GM19351 (cell line): ENCODE measurements around the gene EFNA2.

Source experiments
- ATAC-seq: cut with Tn5 transposase; IDR thresholded peaks from one replicate; pipeline ENCODE4 v1.9.1; 2021; ENCODE audit warnings: mild to moderate bottlenecking, moderate library complexity; ENCODE audit not compliant: unreplicated experiment

Gene EFNA2

DNA sequence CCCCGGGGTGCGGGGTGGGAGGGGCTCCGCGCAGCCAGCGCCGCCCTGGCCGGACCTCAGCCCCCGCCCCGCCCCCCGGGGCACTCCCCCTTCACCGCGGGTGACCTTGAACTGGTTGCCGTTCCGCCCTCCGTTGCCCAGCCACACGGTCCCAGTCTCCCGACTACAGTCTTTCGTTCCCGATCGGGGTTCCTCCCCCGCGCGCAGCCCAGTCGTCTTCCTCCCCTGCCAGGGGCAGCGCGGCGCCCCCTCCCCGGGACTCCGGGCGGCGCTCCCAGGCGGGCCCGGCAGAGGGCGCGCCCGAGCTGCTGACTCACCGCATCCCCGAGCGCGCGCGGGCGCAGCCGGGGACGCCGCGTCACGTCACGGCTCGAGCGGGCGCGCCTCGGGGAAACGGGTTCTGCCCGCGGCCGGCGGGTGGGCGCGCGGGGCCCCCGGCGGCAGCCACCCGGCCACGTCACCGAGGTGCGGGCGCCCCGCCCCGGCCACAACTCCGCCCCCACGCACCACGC is 36.8 kb upstream of the EFNA2 start:
- ATAC-seq = peak; percentile 39

- ATAC-seq = peak; percentile 42
These were observed 36.2 kb upstream of the EFNA2 start for GRCh38 chr19:1249298-1249989.

DNA sequence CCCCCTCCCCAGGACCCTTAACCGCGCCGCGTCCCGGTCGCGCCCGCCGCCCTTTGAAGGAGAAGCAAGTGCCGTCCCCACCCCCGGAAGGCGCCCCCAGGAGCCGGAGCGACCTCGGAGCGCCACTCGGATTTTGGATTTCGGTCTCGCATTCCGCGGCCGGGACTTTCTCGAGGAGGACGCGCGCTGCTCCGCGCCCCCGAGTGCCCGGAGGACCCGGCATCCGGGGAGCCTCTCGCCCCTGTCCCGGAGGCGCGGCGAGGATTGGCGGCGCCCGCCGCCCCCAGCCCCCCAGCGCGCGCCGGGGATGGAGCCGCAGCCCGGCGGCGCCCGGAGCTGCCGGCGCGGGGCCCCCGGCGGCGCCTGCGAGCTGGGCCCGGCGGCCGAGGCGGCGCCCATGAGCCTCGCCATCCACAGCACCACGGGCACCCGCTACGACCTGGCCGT is 35.7 kb upstream of the EFNA2 start:
- no peak for ATAC-seq

DNA sequence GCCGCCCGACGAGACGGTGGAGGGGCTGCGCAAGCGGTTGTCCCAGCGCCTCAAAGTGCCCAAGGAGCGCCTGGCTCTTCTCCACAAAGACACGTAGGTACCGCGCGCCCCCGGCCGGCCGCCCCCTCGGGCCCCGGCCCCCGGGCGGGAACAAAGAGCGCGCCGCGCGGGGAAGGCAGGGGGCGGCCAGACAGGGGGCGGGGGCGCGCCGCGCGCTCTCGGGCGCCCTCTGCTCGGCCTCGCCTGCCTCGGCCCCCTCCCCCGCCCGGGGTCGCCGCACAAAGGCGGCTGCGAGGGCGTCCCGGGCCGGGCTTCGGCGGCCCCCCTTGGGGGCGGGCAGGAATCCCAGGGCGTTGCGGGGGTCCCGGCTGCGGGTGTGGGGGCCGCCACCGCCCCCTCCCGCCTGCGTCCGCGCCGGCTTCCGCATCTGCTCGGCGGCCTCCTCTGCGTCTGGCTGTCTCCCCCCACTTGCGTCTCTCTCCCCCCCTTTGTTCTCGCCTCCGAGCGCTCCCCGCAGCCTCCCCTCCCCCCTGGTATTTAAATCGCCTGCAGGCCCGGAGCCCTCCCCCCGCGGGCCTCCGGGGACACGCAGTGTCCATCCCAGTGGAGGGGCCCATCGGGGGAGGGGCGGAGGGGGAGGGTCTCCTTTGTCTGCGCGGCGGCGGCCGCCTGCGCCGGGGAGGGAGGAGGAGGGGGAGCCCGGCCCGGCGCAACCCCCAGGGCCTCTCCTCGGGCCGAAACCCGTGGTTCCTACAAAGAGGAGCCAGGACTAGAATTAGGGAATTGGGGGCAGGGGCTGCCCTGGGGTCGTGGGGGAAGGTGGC is 35.0 kb upstream of the EFNA2 start:
- ATAC-seq = no peak

DNA sequence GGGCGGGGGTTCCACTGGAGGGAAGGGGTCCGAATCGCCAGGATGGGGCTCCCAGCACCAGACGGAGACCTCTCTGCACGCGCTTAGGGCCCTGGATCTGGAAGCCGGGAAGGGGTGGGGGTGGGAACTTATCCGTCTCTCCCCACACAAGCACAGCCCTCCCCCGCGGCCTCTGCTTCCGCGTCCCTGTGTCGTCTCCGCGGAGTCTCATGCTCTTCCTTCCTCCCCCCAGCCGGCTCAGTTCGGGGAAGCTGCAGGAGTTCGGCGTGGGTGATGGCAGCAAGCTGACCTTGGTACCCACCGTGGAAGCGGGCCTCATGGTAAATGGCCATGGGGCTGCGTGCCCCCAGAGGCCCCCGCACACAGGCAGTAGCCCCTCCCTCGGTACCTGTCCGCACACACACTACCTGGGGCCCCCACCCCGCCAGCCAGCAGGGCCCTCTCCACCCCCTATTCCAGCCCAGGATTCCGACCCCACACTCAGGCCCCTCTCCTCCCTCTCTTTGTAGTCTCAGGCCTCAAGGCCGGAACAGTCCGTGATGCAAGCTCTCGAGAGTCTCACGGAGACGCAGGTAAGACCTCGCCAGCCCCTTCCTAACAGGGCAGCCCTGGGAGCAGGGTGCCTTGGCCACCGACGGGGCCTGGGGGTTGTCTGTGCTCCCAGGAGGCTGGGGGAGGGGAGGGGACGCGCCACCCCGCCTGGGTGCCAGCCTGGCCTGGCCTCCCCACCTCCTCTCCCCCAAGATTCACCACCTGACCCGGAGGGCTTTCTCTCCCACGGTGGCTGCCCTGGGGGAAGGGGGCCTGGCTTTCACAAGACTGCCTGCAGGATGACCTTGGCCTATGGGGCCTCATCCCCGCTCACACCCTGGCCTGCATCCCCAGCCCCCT is 34.1 kb upstream of the EFNA2 start:
- ATAC-seq = no peak

DNA sequence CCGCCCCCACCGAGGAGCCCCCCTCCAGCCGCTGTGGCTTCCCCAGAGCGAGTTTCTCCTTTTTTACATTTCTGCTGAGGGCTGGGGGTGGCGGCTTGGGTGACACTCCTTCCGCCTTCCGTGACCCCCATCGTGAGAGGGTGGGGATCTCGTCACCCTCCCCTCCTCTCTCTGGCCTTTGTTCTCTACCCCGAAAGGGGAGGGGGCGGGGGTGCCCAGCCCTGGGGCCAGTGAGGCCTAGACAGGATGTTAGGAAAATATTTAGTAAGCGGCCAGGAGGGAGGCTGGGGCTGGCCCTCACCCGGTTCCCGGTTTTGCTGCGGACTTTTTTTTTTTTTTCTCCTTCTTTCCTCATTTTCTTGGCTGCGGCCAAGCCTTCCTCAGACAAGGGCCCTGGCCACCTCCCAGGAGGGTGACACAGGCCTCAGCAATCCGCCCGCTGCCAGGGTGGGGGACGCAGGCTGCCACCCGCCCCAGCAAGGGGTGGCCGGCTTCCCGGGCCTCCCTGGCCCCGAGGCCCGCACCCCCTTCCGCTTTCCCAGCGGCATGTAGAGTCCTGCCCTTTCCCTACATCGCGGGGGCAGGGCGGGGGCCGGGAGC is 33.4 kb upstream of the EFNA2 start:
- ATAC-seq = no peak

- ATAC-seq = no peak
These were observed 32.7 kb upstream of the EFNA2 start for GRCh38 chr19:1252821-1253513.

- ATAC-seq = no peak
These were observed 32.1 kb upstream of the EFNA2 start for GRCh38 chr19:1253514-1254080.

DNA sequence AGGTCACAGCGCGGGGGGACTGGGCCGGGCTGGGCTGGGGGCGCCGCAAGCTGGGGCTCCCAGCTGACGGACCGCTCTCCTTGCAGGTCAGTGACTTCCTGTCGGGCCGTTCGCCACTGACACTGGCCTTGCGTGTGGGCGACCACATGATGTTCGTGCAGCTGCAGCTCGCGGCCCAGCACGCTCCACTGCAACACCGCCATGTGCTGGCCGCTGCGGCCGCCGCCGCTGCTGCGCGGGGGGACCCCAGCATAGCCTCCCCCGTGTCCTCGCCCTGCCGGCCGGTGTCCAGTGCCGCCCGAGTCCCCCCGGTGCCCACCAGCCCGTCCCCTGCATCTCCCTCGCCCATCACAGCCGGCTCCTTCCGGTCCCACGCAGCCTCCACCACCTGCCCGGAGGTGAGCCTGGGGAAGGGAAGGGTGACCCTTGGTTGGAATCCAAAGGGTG is 31.6 kb upstream of the EFNA2 start:
- ATAC-seq = no peak

- no peak for ATAC-seq
These were observed 31.0 kb upstream of the EFNA2 start for GRCh38 chr19:1254530-1255185.

GRCh38 chr19:1255186-1256161 is 30.2 kb upstream of the EFNA2 start:
- ATAC-seq = no peak

- no peak for ATAC-seq
These were observed 28.8 kb upstream of the EFNA2 start for GRCh38 chr19:1256646-1257474.

DNA sequence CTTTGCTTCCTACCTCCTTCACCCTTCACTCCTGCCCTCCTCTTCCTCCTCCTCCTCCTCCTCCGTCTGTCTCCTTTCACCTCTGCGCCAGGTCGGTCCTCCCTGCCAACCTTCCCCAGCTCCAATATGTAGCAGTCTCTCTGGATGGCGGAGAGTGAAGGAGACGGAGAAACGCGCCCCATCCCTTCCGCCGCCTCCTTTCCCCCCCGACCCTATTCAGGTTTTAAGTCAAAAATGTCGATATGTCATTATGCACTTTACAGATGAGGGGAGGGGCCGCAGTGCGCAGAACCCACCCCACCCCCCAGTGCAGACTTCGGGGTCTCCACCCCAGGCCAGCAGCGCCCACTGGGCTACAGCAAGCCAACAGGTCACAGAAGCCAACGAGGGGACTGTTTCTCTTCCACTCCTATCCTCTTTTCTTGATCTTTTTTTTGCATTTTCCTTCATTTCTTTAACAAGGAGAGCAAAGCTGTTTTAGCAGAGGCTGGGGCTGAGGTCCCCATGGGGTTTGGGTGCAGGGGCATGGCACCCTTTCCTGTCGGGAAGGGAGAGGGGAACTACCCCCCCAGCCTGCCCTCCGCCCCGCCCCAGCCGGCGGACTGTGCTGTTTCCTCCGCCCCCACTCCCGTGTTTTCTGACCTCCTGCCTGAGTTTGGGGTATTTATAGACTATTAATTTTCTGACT is 28.1 kb upstream of the EFNA2 start:
- no peak for ATAC-seq

DNA sequence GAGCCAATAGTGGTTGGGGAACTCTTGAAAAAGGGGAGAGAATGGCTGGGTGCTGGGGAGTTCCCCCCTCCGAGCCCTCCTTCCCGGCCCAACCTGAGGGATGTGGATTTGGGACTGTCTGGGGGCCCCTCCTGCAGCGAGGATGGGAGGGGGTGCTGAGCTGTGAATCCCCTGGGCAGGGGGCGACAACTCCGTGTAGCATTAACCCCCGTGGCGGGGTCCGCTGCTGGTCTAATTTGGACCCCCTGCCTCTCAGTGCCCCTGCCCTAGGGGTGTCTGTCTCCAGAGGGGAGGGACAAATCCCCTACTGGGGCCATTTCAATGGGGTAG is 27.5 kb upstream of the EFNA2 start:
- ATAC-seq = no peak

- no peak for ATAC-seq
These were observed 26.9 kb upstream of the EFNA2 start for GRCh38 chr19:1258707-1259205.

- no peak for ATAC-seq
These were observed 26.3 kb upstream of the EFNA2 start for GRCh38 chr19:1259206-1259875.
